Cerebellar nuclear complex (tissue), 1 donor: ENCODE results near the gene KRT15.

Experiments used
- DNase-seq, 2 experiments: peaks; one replicate each; lab custom pipeline; 2025; lab: John Stamatoyannopoulos, UW

The KRT15 gene

DNA sequence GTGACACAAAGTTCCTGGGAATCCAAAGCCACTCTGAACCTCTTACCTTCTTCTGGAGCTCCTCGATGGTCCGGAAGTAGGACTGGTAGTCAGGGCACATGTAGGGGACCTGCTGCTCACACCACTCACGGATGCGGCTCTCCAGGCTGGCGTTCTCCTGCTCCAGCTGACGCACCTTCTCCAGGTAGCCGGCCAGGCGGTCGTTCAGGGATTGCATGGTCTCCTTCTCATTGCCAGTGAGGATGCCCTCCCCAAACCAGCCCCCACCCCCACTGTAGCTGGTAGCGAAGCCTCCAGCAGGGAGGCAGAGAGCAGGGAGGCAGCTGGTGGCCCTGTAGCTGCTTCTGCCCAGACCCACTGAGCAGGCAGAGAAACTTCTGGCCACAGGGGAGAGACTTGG, 38.1 kb downstream of the KRT15 start:
- DNase-seq: no peak

DNA sequence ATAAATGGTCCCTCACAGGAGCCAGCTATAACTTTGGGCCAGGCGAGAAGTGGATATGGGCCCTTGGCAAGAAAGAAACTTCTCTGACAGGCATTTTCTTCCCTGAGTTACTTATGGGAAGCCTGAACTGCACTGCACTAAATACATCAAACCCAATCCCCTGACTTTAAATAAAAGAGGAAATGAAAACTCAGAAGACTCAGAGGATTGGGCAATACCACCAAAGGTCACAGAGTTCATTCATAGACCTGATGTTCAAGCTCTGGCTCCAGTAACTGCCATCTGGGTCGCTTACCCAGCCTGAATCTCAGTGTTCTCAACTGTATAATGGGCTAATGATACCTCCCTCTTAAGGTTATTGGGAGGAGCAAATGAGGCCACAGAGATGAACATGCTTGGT, 38.6 kb downstream of the KRT15 start:
- DNase-seq: no peak

DNA sequence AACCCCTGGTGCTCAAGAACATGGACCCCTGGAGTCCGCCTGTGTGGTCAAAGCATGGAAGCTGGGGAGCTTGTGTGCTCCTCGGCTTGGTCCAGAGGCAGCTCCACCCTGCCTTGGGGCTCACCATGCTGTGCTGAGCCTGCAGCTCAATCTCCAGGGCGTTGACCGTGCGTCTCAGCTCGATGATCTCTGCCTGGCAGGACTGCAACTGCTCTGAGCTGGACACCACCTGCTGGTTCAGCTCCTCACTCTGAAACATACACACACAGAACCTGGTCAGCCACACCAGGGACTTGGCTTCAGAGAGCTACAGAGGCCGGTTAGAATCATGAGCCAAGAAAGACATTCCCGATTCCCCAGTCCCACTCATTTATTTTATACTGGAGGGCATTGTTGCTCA, 40.5 kb downstream of the KRT15 start:
- DNase-seq: no peak

DNA sequence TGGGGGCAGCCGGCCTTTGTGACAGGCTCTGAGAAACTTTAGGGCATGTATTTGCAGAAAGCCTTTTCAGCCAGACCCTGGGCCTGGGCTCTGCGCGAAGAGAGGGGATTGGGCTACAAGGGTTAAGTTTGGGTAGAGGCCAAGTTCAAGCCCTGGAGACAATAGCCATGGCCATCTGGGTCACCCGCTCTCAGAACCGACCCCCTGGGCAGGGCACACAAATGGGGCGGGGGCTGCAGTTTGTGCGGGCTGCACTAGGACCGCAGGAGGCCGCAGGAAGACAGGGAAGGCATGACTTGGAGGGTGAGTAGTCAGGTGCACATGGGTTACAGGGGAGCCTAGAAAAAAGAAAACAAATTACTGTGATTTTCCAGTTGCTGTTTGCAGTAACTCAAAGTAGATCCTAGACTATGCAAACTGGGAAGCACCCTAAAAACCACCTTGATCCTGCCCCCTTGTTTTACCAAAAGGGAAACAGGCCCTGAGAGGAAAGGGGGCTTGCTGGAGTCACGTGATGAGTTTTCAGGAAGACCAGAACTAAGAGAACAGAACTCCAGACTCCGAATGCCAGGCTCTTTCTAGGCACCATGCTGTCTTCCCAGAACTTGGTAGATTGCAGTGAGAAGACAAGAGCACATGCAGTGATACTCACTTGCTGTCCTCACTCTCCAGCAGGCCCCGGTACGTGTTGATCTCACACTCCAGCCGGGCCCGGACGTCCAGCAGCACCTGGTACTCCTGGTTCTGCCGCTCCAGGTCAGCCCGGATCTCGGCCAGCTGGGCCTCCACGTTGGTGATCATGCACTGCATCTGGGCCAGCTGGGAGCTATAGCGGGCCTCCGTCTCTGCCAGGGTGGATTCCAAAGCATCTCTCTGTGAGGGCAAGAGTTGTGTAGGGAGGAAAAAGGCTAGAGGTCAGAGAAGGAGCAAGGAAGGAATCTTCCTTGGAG, 41.5 kb downstream of the KRT15 start:
- no peak for DNase-seq

DNA sequence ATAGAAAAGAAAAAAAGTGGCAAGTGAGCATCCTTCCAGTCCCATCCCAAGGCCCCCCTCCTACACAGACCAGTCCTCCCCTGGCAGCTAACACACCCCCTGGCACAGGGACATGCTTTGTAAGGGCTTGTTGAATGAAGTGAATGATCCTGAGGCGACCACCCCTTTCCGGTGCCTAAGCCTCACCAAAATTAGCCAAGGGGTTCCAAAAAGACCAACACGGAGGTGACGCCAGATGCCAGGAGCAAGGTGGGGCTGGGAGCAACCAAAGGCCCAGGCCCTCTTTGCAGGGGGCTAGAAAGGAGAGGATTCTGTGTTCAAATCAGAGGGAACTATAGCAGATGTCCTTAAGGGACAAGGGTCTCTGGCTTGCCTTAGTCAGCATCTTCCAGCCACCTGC, 43.3 kb downstream of the KRT15 start:
- DNase-seq: no peak

DNA sequence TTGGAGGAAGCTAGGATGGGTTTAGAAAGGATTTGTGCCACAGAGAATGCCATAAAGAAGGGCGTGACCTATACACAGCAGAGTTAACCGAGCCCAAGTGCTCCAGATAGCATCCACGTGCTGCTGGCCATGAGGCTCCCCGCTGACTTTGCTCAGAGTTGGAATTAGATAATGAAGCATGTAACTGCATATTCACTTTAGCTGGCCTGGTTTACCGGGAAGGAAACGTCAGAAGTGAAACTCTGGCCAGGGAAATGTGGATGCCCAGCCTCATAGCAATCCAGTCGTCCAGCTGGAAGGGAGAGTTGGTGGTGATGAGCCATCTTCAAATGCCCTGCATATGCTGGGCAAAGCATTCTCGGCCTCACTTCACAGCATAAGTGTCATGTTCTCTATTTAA, 43.8 kb downstream of the KRT15 start:
- no peak for DNase-seq

DNA sequence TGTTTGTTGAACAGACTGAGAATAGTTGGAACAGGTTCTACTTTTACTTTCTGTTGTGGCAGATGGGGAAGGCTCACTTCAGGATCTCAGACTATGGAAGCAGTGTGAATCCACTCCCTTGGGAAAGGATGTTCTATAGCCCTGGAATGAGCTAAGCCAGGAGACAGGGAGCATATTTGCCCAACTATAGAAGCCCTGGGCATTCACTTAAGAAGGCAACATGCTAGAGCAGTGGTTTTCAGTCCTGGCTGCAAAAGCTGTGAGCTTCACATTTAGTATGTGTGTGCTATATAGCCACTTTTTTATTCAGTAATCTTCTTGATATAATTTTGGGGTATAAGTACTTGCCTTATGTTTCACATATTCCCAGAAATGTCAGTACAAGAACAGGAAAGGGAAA, 50.3 kb downstream of the KRT15 start:
- DNase-seq: no peak

DNA sequence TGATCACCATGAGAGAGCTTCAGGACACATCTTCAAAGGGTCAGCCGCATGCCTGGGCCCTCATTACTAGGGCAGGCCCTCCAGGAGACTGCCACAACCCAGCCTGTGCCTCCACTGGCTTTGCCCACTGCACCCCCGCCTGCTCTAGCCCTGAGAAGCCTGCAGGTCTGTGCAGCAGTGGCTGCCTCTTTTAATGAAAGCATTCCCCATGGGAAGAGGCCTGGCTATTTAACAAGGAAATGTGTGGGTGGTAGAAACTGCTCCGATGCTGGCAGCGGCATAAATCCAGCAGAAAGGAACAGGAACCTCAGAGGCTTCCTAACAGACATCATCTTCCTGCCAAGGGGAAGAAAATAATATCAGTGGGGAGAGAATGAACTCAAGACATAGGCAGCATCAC, 51.1 kb downstream of the KRT15 start:
- no peak for DNase-seq

DNA sequence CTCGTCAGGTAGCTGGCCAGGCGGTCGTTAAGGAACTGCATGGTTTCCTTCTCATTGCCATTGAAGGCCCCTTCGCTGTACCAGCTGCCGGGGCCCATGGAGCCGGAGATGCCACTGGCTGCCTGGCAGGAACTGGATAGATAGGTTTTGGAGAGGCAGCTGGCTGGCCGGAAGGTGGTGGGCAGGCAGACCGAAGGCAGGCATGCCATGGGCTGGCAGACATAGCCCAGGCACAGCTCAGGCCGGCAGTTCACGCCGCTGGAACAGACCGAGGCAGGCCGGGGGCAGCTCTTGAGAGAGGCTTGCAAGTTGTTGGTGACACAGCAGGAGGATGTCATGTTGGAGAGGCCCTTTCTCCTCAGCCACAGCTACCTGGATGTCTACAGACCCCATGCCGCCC, 51.7 kb downstream of the KRT15 start, which contains the start of gene KRT32:
TSS of gene KRT32 (minus strand) at position 399 of the 400 bp plus-strand sequence. CDS start at position 338, 61 bp downstream.
- no peak for DNase-seq

DNA sequence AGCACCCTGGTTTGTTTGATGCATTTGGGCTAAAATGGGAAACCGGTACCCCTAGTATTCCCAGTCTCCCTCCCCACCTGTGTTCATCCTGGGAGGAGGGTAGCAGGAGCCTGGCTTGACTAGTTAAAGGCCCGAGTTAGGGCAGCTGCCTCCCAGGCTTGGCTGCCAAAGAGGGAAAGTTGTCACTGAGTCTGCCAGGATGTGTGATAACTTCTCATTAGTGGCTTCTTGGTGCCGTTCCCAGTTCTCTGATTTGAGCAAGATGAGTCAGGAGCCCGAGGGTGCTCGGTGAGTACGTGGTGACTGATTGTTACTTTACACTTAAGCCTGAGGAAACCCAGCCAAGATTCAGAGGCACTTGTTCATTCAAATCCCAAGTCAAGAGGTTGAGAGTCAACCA, 54.0 kb downstream of the KRT15 start:
- no peak for DNase-seq

DNA sequence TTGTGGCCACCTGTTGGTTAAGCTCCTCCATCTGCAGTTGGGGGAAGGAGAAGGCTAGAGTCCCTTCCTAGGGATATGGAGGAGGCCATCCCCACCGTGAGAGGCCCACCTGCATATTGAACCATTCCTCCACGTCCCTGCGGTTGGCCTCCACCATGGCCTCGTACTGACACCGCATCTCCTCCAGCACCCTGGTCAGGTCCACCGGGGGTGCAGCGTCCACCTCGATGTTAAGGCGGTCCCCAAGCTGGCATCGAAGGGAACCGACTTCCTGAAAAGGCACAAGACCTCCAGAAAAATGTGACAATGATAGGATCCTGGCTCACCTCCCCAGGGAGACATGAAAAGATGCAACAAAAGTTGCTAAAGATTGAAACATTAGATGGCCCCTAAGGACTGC, 54.5 kb downstream of the KRT15 start:
- DNase-seq: no peak

DNA sequence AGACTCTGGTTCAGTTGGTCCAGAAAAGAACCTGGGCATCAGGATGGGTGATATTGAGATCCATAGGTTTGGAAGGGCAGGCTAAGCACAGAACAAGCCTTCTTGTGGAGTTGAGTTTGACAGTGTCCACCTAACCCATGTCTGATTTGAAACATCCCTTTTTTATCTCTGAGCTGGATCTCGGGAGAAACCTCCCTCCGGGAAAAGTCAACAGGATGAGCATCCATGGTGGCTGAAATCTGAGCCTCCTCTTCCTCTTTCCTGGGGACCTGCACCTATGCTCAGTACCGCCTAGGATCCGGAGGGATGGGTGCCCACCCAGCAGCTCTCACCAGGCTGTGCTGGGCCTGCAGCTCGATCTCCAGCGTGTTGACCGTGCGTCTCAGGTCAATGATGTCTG, 54.9 kb downstream of the KRT15 start:
- DNase-seq: no peak
